Esophagus (tissue), 2 donors: ENCODE measurements around the gene IQSEC1. TPM values are rescaled to one million over a fixed set of nuclear protein-coding genes. Genes with fewer than 3 reads are reported as not detected.

Source experiments
- H3K27ac ChIP-seq, 2 donors: one replicate each; pipeline ENCODE4 v1.5.1; 2013; ENCODE audit warnings: low read depth in 2 of 2, mild to moderate bottlenecking in 2 of 2, inconsistent platforms in 1 of 2, low read length in 1 of 2, moderate library complexity in 1 of 2
- H3K27me3 ChIP-seq, 2 donors: one replicate each; pipeline ENCODE4 v1.6.1; 2013; ENCODE audit warnings: low read length in 2 of 2, control low read depth in 1 of 2, mild to moderate bottlenecking in 1 of 2; ENCODE audit not compliant: insufficient read depth in 2 of 2, control insufficient read depth in 1 of 2
- H3K36me3 ChIP-seq, 2 donors: one replicate each; pipeline ENCODE4 v1.6.1; 2013; ENCODE audit warnings: low read length in 1 of 2; ENCODE audit not compliant: control insufficient read depth in 2 of 2, insufficient read depth in 2 of 2
- H3K4me1 ChIP-seq, 2 donors: one replicate each; pipeline ENCODE4 v1.6.1; 2013; ENCODE audit warnings: low read length in 1 of 2; ENCODE audit not compliant: control insufficient read depth in 2 of 2, insufficient read depth in 2 of 2
- H3K4me3 ChIP-seq, 2 donors: one replicate each; pipeline ENCODE4 v1.5.1; 2013; ENCODE audit warnings: low read length in 2 of 2, mild to moderate bottlenecking in 2 of 2, low read depth in 1 of 2, moderate library complexity in 1 of 2
- H3K9me3 ChIP-seq, 2 donors: one replicate each; pipeline ENCODE4 v1.6.1; 2013; ENCODE audit warnings: mild to moderate bottlenecking in 2 of 2, low read depth in 1 of 2, low read length in 1 of 2, moderate library complexity in 1 of 2; ENCODE audit not compliant: control insufficient read depth in 2 of 2, insufficient read depth in 1 of 2
- WGBS, 2 donors: extraction: QIAGEN DNeasy Blood & Tissue Kit; methylation state at CpG; one replicate each; pipeline ENCODE4 v1.1.7; 2013; 5-methylcytosine and 5-hydroxymethylcytosine counted together
- polyA plus RNA-seq, 2 donors: library from polyadenylated mRNA; stranded (reverse); fragments of 200-250 nt; gene quantifications; one replicate each; pipeline ENCODE4 v1.2.3, GENCODE V29; 2013
- donor health status: healthy with polysubstance abuse.
- donor health status: Bipolar disorder and iron deficiency.

Gene IQSEC1
- polyA plus RNA-seq, 2 donors = 4.1 to 5.2 TPM

- Histone ChIP-seq H3K4me1 (peaks cover 0 to 3% of the 10 kb centered on the region in 2 donors), H3K27me3 (no peaks in the 10 kb centered on the region), H3K9me3 (no peaks in the 10 kb centered on the region), H3K27ac (no peak overlapping the region), H3K4me3 (no peak overlapping the region), H3K36me3 (peaks cover 10 to 40% of the 10 kb centered on the region in 2 donors)
- 84 to 90% methylated on average over 22 of the region's 22 CpGs for WGBS, 2 donors
Measured at GRCh38 chr3:12924437-12924836, 148.8 kb downstream of the IQSEC1 start.

GRCh38 chr3:12922881-12923431, 150.3 kb downstream of the IQSEC1 start:
- Histone ChIP-seq H3K4me3 (no peak overlapping the region), H3K27ac (no peak overlapping the region), H3K4me1 (peaks cover 0 to 6% of the 10 kb centered on the region in 2 donors), H3K9me3 (no peaks in the 10 kb centered on the region), H3K27me3 (no peaks in the 10 kb centered on the region), H3K36me3 (peaks cover 10 to 37% of the 10 kb centered on the region in 2 donors)
- 79 to 83% methylated on average over 11 of the region's 11 CpGs for WGBS, 2 donors

GRCh38 chr3:12922306-12922705, 150.9 kb downstream of the IQSEC1 start:
- Histone ChIP-seq H3K36me3 (peaks cover 10 to 38% of the 10 kb centered on the region in 2 donors), H3K9me3 (no peaks in the 10 kb centered on the region), H3K27me3 (no peaks in the 10 kb centered on the region), H3K4me1 (peaks cover 0 to 7% of the 10 kb centered on the region in 2 donors), H3K4me3 (no peak overlapping the region), H3K27ac (no peak overlapping the region)
- 84 to 88% methylated on average over 7 of the region's 7 CpGs for WGBS, 2 donors

- WGBS, 2 donors = 88 to 93% methylated on average over 8 of the region's 8 CpGs
- peaks cover 10 to 40% of the 10 kb centered on the region in 2 donors for H3K36me3 ChIP-seq
- H3K9me3 ChIP-seq = no peaks in the 10 kb centered on the region
Measured at GRCh38 chr3:12921736-12922135, 151.5 kb downstream of the IQSEC1 start.

GRCh38 chr3:12920967-12921366, 152.3 kb downstream of the IQSEC1 start:
- no peaks in the 10 kb centered on the region for H3K27me3 ChIP-seq
- H3K4me3 ChIP-seq = no peak overlapping the region
- 87 to 91% methylated on average over 9 of the region's 9 CpGs for WGBS, 2 donors
- H3K9me3 ChIP-seq = no peaks in the 10 kb centered on the region
- peaks cover 10 to 40% of the 10 kb centered on the region in 2 donors for H3K36me3 ChIP-seq
- H3K4me1 ChIP-seq = peaks cover 0 to 7% of the 10 kb centered on the region in 2 donors
- no peak overlapping the region for H3K27ac ChIP-seq

More at GRCh38 chr3:12921736-12922135, 151.5 kb downstream of the IQSEC1 start:
- Histone ChIP-seq H3K27me3 (no peaks in the 10 kb centered on the region), H3K27ac (no peak overlapping the region), H3K4me3 (no peak overlapping the region), H3K4me1 (peaks cover 0 to 7% of the 10 kb centered on the region in 2 donors)

GRCh38 chr3:12919205-12919604, 154.0 kb downstream of the IQSEC1 start:
- peaks cover 0 to 7% of the 10 kb centered on the region in 2 donors for H3K4me1 ChIP-seq
- H3K36me3 ChIP-seq = peaks cover 10 to 34% of the 10 kb centered on the region in 2 donors
- H3K9me3 ChIP-seq = no peaks in the 10 kb centered on the region
- no peaks in the 10 kb centered on the region for H3K27me3 ChIP-seq
- no peak overlapping the region for H3K4me3 ChIP-seq
- WGBS, 2 donors = 87 to 92% methylated on average over 10 of the region's 10 CpGs
- H3K27ac ChIP-seq = no peak overlapping the region

GRCh38 chr3:12918231-12918630, 155.0 kb downstream of the IQSEC1 start:
- peaks cover 0 to 4% of the 10 kb centered on the region in 2 donors for H3K4me1 ChIP-seq
- H3K36me3 ChIP-seq = peaks cover 10 to 27% of the 10 kb centered on the region in 2 donors
- peak overlapping the region in 1 of 2 donors; percentile 27 for H3K27ac ChIP-seq
- 72% methylated on average over 3 of the region's 3 CpGs for WGBS, 2 donors
- H3K27me3 ChIP-seq = no peaks in the 10 kb centered on the region
- H3K4me3 ChIP-seq = no peak overlapping the region
- no peaks in the 10 kb centered on the region for H3K9me3 ChIP-seq

- Histone ChIP-seq H3K4me3 (no peak overlapping the region), H3K27ac (no peak overlapping the region), H3K9me3 (no peaks in the 10 kb centered on the region), H3K4me1 (peaks cover 0 to 4% of the 10 kb centered on the region in 2 donors), H3K36me3 (peaks cover 12 to 29% of the 10 kb centered on the region in 2 donors), H3K27me3 (no peaks in the 10 kb centered on the region)
- 67 to 70% methylated on average over 9 of the region's 9 CpGs for WGBS, 2 donors
Measured at GRCh38 chr3:12916159-12916558, 157.1 kb downstream of the IQSEC1 start.

- 86 to 88% methylated on average over 7 of the region's 7 CpGs for WGBS, 2 donors
- H3K9me3 ChIP-seq = no peaks in the 10 kb centered on the region
- H3K4me3 ChIP-seq = no peak overlapping the region
- H3K36me3 ChIP-seq = peaks cover 4 to 33% of the 10 kb centered on the region in 2 donors
- no peaks in the 10 kb centered on the region for H3K27me3 ChIP-seq
- H3K27ac ChIP-seq = no peak overlapping the region
- H3K4me1 ChIP-seq = peaks cover 0 to 4% of the 10 kb centered on the region in 2 donors
Measured at GRCh38 chr3:12914088-12914487, 159.1 kb downstream of the IQSEC1 start.

GRCh38 chr3:12911881-12912415, 161.3 kb downstream of the IQSEC1 start:
- H3K4me1 ChIP-seq = no peaks in the 10 kb centered on the region
- H3K9me3 ChIP-seq = no peaks in the 10 kb centered on the region
- no peak overlapping the region for H3K4me3 ChIP-seq
- H3K27me3 ChIP-seq = no peaks in the 10 kb centered on the region
- no peak overlapping the region for H3K27ac ChIP-seq
- WGBS, 2 donors = 88 to 90% methylated on average over 15 of the region's 15 CpGs
- H3K36me3 ChIP-seq = peaks cover 4 to 38% of the 10 kb centered on the region in 2 donors
